D721Med (cell line): Measurements from ENCODE around the gene HCN2.

ENCODE experiments used
- DNase-seq: peaks from one replicate; pipeline ENCODE4 v3.0.0; 2011; ENCODE audit warnings: low spot score; ENCODE audit not compliant: insufficient read length
- FAIRE-seq: peaks from 2 replicates; lab custom pipeline; 2011; peaks lifted over from hg19 to GRCh38; lab: Jason Lieb, UNC
- CTCF ChIP-seq: IDR thresholded peaks from 2 replicates; pipeline ENCODE4 v1.5.1; 2012; ENCODE audit warnings: mild to moderate bottlenecking, control low read depth; ENCODE audit not compliant: insufficient read depth; ENCODE audit errors: missing control alignments

HCN2 gene

GRCh38 chr19:589693-590395 lies at the start of gene HCN2:
HCN2 (plus strand) TSS chr19:589881; CDS start chr19:589946, 65 bp downstream.
- no peak for FAIRE-seq
- no peak for DNase-seq
- TF ChIP-seq CTCF, result no peak

GRCh38 chr19:540867-541637 lies 48.6 kb upstream of the HCN2 start:
- TF ChIP-seq CTCF, result no peak
- FAIRE-seq, result no peak
- no peak for DNase-seq

- no peak for TF ChIP-seq CTCF
- no peak for FAIRE-seq
These were observed 48.0 kb upstream of the HCN2 start for GRCh38 chr19:541699-542098.

GRCh38 chr19:542173-542866 lies 47.4 kb upstream of the HCN2 start:
- no peak for TF ChIP-seq CTCF
- FAIRE-seq (no peak), DNase-seq (no peak)

More at GRCh38 chr19:541699-542098, 48.0 kb upstream of the HCN2 start:
- DNase-seq, result no peak

- no peak for TF ChIP-seq CTCF
- DNase-seq (no peak), FAIRE-seq (no peak)
These were observed 45.6 kb upstream of the HCN2 start, which contains the start of gene GZMM for GRCh38 chr19:543910-544608. GZMM (plus strand) TSS chr19:544053; CDS start chr19:544072, 19 bp downstream.

- FAIRE-seq, result no peak
- no peak for DNase-seq
- TF ChIP-seq CTCF, result no peak
These were observed 42.6 kb upstream of the HCN2 start for GRCh38 chr19:547117-547516.
